ENCODE data around the gene COX7A2L. TPM values are rescaled to one million over a fixed set of nuclear protein-coding genes. Genes with fewer than 3 reads are reported as not detected.
"Not testable (repeated sequence)": the region's sequence is repeated elsewhere in the genome, so short reads cannot be mapped to it uniquely, and the experiment has no call there.

COX7A2L gene
- total RNA-seq, 1 donor from 2014 or later = 109 TPM

DNA sequence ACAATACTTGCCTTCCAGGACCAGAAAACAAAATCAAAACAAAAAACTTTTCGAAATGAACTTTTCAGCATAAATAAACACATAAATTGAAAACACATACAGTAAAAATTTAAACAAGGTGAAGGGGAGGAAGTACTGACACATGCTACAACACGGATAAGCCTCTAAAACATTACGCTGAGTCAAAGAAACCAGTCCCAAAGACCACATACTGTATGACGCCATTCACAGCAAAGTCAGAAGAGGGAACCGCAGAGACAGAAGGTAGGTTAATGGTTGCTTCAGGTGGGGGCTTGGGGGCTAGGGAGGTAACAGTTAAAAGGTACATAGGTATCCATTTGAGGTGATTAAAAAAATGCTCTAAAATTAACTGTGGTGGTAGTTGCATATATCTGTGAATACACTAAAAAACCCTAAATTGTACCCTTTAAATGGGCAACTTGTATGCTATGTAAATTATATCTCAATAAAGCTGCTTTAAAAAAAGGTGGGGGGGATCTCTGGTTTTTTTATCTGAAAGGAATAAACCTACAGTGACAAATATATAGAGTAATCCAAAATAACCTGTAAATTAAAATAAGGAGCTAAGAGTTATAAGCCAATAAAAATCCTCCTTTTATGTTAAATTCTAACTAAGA, 7.1 kb downstream of the COX7A2L start:
- TF ChIP-seq, protein P1, sequence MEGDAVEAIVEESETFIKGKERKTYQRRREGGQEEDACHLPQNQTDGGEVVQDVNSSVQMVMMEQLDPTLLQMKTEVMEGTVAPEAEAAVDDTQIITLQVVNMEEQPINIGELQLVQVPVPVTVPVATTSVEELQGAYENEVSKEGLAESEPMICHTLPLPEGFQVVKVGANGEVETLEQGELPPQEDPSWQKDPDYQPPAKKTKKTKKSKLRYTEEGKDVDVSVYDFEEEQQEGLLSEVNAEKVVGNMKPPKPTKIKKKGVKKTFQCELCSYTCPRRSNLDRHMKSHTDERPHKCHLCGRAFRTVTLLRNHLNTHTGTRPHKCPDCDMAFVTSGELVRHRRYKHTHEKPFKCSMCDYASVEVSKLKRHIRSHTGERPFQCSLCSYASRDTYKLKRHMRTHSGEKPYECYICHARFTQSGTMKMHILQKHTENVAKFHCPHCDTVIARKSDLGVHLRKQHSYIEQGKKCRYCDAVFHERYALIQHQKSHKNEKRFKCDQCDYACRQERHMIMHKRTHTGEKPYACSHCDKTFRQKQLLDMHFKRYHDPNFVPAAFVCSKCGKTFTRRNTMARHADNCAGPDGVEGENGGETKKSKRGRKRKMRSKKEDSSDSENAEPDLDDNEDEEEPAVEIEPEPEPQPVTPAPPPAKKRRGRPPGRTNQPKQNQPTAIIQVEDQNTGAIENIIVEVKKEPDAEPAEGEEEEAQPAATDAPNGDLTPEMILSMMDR (IDR thresholded peaks at IDR 0.05; ENCODE audit: borderline replicate concordance) = no peak
- Histone ChIP-seq H3K36me3 (peaks cover 33% of the 10 kb centered on the region), H3K4me1 (peaks cover 56% of the 10 kb centered on the region), H3K9me3 (replicated peaks) (no peaks in the 10 kb centered on the region), H3K27ac (replicated peaks) (peak overlapping the region; percentile 9), H3K27me3 (ENCODE audit: low read depth) (no peaks in the 10 kb centered on the region), H3K4me3 (no peak overlapping the region)
- intact Hi-C loops (cut with micrococcal nuclease) = no loop called here
- DNase-seq = no peak

DNA sequence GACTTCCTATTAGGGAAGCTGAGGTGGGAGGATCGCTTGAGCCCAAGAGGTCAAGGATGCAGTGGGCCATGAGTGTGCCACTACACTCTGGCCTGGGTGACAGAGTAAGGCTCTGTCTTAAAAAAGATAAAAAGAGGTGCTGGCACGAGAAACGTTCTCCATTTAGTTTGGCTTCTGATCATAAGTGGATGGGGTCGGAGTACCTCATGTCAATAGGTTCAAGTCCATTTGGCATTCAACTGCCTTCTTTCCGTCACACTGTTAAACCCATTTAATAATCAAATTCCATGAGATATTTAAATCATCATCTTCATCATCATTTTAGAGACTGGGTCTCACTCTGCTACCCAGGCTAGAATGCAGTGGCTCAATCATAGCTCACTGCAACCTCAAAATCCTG, 9.2 kb downstream of the COX7A2L start:
- Histone ChIP-seq H3K27me3 (ENCODE audit: low read depth) (no peaks in the 10 kb centered on the region), H3K9me3 (replicated peaks) (no peaks in the 10 kb centered on the region), H3K4me1 (peaks cover 35% of the 10 kb centered on the region), H3K4me3 (no peak overlapping the region), H3K36me3 (peaks cover 41% of the 10 kb centered on the region), H3K27ac (replicated peaks) (no peak overlapping the region)
- DNase-seq = no peak
- TF ChIP-seq, protein P1 (IDR thresholded peaks at IDR 0.05; ENCODE audit: borderline replicate concordance) = no peak
- intact Hi-C loops (cut with micrococcal nuclease) = no loop called here

DNA sequence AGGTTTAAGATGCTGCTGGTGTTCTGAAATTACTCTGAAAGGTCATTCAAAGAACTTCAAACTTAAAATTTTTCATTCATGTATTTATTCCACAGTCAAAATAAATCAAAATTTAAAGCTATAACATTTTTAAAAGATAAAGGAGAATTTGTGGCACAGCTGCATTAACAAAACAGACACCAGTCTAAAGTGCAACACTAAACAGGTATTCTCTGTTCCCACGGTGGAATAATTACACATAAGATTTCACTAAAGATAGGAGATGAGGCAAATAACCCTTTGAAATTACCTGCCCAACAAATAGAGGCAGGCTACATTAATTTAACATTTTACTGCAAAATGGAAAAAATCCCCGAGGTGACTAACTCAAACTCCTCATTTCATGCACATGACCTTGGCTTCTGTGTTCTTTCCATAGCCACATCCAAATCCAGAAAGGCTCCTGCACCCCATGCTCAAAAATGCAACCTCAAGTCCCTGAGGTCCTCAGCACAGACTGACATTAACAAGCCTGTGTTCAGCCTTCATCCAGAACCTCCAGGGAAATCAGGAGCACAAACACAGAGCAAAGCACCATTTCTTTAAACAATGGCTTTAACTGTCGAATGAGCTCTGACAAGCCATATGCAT, 10.5 kb downstream of the COX7A2L start:
- intact Hi-C loops (cut with micrococcal nuclease) = no loop called here
- no peak overlapping the region for H3K4me3 ChIP-seq
- peaks cover 50% of the 10 kb centered on the region for H3K36me3 ChIP-seq

DNA sequence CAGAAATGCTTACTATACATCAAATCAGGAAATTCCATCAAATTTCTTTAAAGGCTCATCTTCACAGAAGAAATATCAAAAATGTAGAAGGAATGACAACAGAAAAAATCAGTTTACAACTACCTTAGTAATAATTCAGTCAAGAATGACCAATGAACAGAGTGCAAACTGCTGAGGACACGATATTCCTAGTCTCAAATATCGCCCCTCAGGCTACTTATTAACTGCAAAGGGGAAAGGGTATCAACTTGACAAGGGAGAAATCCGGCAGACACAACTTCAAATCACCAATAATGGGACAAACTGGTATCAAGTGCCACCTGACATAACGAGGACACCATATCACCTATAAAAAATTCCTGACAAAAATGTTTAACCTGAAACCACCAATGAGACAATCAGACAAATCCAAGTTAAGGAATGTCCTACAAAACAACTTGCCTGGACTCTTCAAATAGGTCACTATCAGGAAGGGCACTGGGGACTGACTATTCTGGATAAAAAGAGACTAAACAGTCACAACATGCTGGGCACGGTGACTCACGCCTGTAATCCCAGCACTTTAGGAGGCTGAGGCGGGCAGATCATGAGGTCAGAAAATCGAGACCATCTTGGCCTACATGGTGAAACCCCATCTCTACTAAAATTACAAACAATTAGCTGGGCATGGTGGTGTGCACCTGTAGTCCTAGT, 12.8 kb downstream of the COX7A2L start:
- intact Hi-C loops (cut with micrococcal nuclease) = no loop called here
- no peak overlapping the region for H3K4me3 ChIP-seq
- no peaks in the 10 kb centered on the region for H3K9me3 ChIP-seq (replicated peaks)
- H3K4me1 ChIP-seq = peaks cover 17% of the 10 kb centered on the region
- H3K27ac ChIP-seq (replicated peaks) = no peak overlapping the region
- peaks cover 64% of the 10 kb centered on the region for H3K36me3 ChIP-seq
- H3K27me3 ChIP-seq (ENCODE audit: low read depth) = no peaks in the 10 kb centered on the region
- DNase-seq = no peak
- TF ChIP-seq, protein P1 (IDR thresholded peaks at IDR 0.05; ENCODE audit: borderline replicate concordance) = no peak

More for the DNA sequence above, 10.5 kb downstream of the COX7A2L start:
- H3K27me3 ChIP-seq (ENCODE audit: low read depth) = no peaks in the 10 kb centered on the region
- H3K9me3 ChIP-seq (replicated peaks) = no peaks in the 10 kb centered on the region
- H3K27ac ChIP-seq (replicated peaks) = no peak overlapping the region
- peaks cover 34% of the 10 kb centered on the region for H3K4me1 ChIP-seq
- TF ChIP-seq, protein P1 (IDR thresholded peaks at IDR 0.05; ENCODE audit: borderline replicate concordance) = no peak
- no peak for DNase-seq

DNA sequence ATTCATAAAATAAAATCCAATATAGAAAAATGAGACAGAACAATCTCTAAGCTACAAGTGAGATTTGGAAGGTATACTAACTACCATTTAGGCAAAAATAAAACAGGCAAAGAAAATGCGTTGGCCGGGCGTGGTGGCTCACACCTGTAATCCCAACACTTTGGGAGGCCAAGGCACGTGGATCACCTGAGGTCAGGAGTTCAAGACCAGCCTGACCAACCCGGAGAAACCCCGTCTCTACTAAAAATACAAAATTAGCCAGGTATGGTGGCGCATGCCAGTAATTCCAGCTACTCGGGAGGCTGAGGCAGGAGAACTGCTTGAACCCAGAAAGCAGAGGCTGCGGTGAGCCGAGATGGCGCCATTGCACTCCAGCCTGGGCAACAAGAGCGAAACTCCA, 13.5 kb downstream of the COX7A2L start:
- Histone ChIP-seq H3K4me1 (peaks cover 22% of the 10 kb centered on the region), H3K36me3 (peaks cover 59% of the 10 kb centered on the region)
- H3K4me3 ChIP-seq; H3K9me3 ChIP-seq (replicated peaks); H3K27ac ChIP-seq (replicated peaks); H3K27me3 ChIP-seq (ENCODE audit: low read depth); intact Hi-C loops (cut with micrococcal nuclease); DNase-seq: not testable (repeated sequence)

DNA sequence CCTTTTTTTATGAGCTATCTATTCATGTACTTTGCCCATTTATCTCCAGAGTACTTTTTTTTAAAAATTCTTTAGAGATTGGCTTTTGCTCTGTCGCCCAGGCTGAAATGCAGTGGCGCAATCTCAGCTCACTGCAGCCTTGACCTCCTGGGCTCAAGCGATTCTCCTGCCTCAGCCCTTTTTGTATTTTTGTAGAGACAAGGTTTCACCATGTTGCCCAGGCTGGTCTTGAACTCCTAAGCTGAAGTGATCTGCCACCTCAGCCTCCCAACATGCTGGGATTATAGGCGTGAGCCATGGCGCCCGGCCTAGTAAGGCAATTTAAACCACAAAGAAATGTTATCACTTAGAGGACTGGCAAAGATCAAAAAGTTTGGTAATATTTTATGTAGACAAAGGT, 14.2 kb downstream of the COX7A2L start:
- H3K9me3 ChIP-seq (replicated peaks); H3K27ac ChIP-seq (replicated peaks); intact Hi-C loops (cut with micrococcal nuclease); DNase-seq; H3K27me3 ChIP-seq (ENCODE audit: low read depth); H3K4me3 ChIP-seq: not testable (repeated sequence)
- Histone ChIP-seq H3K4me1 (peaks cover 29% of the 10 kb centered on the region), H3K36me3 (peaks cover 52% of the 10 kb centered on the region)
